Immature natural killer cell (primary cell): Measurements from ENCODE around the gene KCTD7. TPM values are rescaled to one million over a fixed set of nuclear protein-coding genes. Genes with fewer than 3 reads are reported as not detected.
"Not testable (repeated sequence)": the region's sequence is repeated elsewhere in the genome, so short reads cannot be mapped to it uniquely, and the experiment has no call there.

Experiments
- DNase-seq, 3 donors: peaks; one replicate each; pipeline ENCODE4 v3.0.0; 2022; ENCODE audit warnings: mixed read lengths in 1 of 3
- H3K27ac Mint-ChIP-seq, 6 donors: one replicate each; pipeline ENCODE4 v1.8.0; 2020; ENCODE audit warnings: mixed read lengths in 6 of 6, mild to moderate bottlenecking in 5 of 6, inconsistent platforms in 4 of 6, moderate library complexity in 3 of 6
- H3K27me3 Mint-ChIP-seq, 3 donors: one replicate each; pipeline ENCODE4 v1.8.0; 2020 to 2021; ENCODE audit warnings: low read depth in 3 of 3, mild to moderate bottlenecking in 3 of 3, mixed read lengths in 3 of 3, moderate library complexity in 3 of 3, inconsistent platforms in 1 of 3
- H3K36me3 Mint-ChIP-seq, 3 donors: one replicate each; pipeline ENCODE4 v1.8.0; 2020; ENCODE audit warnings: mixed read lengths in 3 of 3, inconsistent platforms in 2 of 3, mild to moderate bottlenecking in 2 of 3
- H3K4me1 Mint-ChIP-seq, 2 donors: one replicate each; pipeline ENCODE4 v1.8.0; 2020; ENCODE audit warnings: inconsistent platforms in 2 of 2, mild to moderate bottlenecking in 2 of 2, mixed read lengths in 2 of 2, moderate library complexity in 1 of 2
- H3K4me3 Mint-ChIP-seq, 5 donors: one replicate each; pipeline ENCODE4 v1.8.0; 2020; ENCODE audit warnings: mild to moderate bottlenecking in 5 of 5, mixed read lengths in 5 of 5, inconsistent platforms in 3 of 5, moderate library complexity in 3 of 5
- H3K9me3 Mint-ChIP-seq, 6 donors: one replicate each; pipeline ENCODE4 v1.8.0; 2020; ENCODE audit warnings: mild to moderate bottlenecking in 6 of 6, mixed read lengths in 6 of 6, inconsistent platforms in 4 of 6, moderate library complexity in 3 of 6
- polyA plus RNA-seq, 3 donors: library from polyadenylated mRNA; unstranded; fragments of 300-500 nt; fragmentation: Illumina TruSeq; gene quantifications; one replicate each; pipeline ENCODE4 v1.2.3, GENCODE V29; 2021

The KCTD7 gene
- polyA plus RNA-seq, 3 donors from 2014 or later: 4.4 to 20.7 (median 7.5) TPM

- H3K9me3 Mint-ChIP-seq, DNase-seq, H3K36me3 Mint-ChIP-seq, H3K27me3 Mint-ChIP-seq: not testable (repeated sequence)
- Mint-ChIP-seq H3K27ac (peak overlapping the region in 5 of 6 donors; percentile 46 to 95 (median 59)), H3K4me1 (peaks cover 35 to 37% of the 10 kb centered on the region in 2 donors), H3K4me3 (peak overlapping the region in 2 of 5 donors; percentile 17 to 47)
Observed at GRCh38 chr7:66594082-66594481, 34.6 kb upstream of the KCTD7 start.

DNA sequence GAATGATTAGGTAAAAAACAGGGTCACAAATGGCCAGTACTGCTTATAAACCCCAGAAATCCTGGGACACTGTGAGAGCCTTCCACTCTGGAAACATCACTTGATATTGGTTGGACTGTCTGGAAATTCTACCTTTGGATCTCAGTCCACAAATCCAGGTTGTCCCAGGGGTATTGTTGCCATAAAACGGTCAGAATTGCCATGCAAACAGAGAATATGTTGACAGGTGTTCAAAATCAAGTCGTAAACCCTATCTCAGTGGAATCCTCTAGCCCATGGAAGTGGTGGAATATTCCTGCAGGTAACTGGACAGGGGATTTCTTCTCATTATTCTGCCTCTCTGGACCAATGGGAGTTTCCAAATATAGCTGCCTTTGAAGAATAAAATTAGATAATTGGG, 31.2 kb upstream of the KCTD7 start:
- Mint-ChIP-seq H3K4me3 (no peak overlapping the region), H3K27ac (no peak overlapping the region), H3K4me1 (peaks cover 10% of the 10 kb centered on the region in 2 donors), H3K36me3 (no peaks in the 10 kb centered on the region), H3K9me3 (no peaks in the 10 kb centered on the region), H3K27me3 (peaks cover 0 to 3% (median 0%) of the 10 kb centered on the region in 3 donors)
- no peak for DNase-seq

GRCh38 chr7:66602159-66602558, 26.5 kb upstream of the KCTD7 start:
- H3K4me1 Mint-ChIP-seq: no peaks in the 10 kb centered on the region
- no peaks in the 10 kb centered on the region for H3K27me3 Mint-ChIP-seq
- H3K9me3 Mint-ChIP-seq: no peaks in the 10 kb centered on the region
- no peak overlapping the region for H3K27ac Mint-ChIP-seq
- H3K36me3 Mint-ChIP-seq: no peaks in the 10 kb centered on the region
- no peak overlapping the region for H3K4me3 Mint-ChIP-seq
- DNase-seq: no peak

DNA sequence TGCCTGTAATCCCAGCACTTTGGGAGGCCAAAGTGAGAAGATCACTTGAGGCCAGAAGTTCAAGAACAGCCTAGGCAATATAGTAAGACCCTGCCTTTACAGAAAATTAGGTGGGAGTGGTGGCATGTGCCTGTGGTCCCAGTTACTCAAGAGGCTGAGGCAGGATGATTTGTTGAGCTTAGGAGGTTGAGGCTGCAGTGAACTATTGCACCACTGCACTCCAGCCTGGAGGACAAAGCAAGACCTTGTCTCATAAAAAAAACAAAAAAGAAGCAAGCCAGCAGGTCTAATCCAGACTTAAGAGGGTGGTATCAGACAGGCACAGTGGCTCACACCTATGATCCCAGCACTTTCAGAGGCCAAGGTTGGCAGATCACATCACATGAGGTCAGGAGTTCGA, 24.5 kb upstream of the KCTD7 start:
- H3K27me3 Mint-ChIP-seq: no peaks in the 10 kb centered on the region
- H3K36me3 Mint-ChIP-seq: no peaks in the 10 kb centered on the region
- H3K4me1 Mint-ChIP-seq: no peaks in the 10 kb centered on the region
- DNase-seq: no peak
- H3K27ac Mint-ChIP-seq: no peak overlapping the region
- H3K9me3 Mint-ChIP-seq: no peaks in the 10 kb centered on the region
- no peak overlapping the region for H3K4me3 Mint-ChIP-seq

DNA sequence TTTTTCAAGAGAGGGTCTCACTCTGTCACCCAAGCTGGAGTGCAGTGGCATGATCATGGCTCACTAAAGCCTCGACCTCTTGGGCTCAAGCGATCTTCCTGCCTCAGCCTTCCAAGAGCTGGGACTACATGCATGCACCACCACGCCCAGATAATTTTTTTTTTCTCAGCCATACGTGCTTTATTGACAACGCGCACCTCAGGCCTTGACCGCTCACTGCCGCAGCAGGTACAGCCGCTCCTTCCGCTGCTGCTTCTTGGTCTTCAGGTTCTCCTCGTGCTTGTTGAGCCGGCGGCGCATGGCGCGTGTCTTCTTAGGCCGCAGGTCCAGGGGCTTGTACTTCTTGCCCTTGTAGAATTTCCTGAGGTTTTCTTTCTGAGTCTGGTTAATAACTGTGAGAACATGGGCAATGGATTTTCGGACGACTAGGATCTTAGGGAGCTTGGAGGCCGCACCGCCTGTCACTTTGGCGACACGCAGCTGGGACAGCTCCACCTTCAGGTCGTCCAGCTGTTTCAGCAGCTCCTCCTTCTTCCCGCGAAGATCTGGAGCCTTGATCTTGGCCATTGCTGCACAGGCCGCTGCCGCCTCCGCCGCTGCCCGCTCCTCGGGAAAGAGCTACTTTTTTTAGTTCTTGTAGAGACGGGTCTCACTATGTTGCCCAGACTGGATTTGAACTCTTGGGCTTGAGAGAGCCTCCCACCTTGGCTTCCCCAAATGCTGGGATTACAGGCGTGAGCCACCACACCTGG, 22.0 kb upstream of the KCTD7 start:
- not testable (repeated sequence) for DNase-seq, H3K4me3 Mint-ChIP-seq, H3K36me3 Mint-ChIP-seq, H3K9me3 Mint-ChIP-seq, H3K4me1 Mint-ChIP-seq, H3K27ac Mint-ChIP-seq, H3K27me3 Mint-ChIP-seq

DNA sequence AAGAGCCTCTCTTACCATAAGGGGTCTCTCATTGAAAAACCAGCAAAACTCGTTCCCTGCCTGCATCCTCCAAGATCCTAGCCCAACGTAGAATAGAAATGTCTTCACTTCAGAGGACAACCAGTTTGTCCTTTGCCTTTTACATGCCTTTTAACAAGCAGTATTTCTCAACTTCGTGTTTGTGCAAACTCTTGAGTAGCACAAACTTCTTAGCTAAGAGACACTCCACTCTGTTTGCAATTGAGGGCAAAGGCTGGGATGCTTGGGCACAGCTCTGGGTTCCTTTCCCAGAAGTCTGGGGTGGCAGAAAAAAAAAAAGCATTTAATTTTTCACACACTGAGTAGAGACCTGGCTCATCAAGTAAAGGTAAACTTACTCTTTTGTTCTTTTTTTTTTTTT, 19.5 kb upstream of the KCTD7 start:
- H3K4me1 Mint-ChIP-seq: no peaks in the 10 kb centered on the region

GRCh38 chr7:66614596-66614995, 14.1 kb upstream of the KCTD7 start:
- not testable (repeated sequence) for H3K27ac Mint-ChIP-seq, DNase-seq, H3K9me3 Mint-ChIP-seq, H3K36me3 Mint-ChIP-seq, H3K4me1 Mint-ChIP-seq, H3K4me3 Mint-ChIP-seq, H3K27me3 Mint-ChIP-seq

More for the DNA sequence above, 19.5 kb upstream of the KCTD7 start:
- DNase-seq: no peak
- no peaks in the 10 kb centered on the region for H3K9me3 Mint-ChIP-seq
- no peak overlapping the region for H3K27ac Mint-ChIP-seq
- H3K4me3 Mint-ChIP-seq: no peak overlapping the region
- H3K36me3 Mint-ChIP-seq: no peaks in the 10 kb centered on the region
- peaks cover 0 to 3% (median 0%) of the 10 kb centered on the region in 3 donors for H3K27me3 Mint-ChIP-seq

- Mint-ChIP-seq H3K9me3 (no peaks in the 10 kb centered on the region), H3K27ac (no peak overlapping the region), H3K36me3 (no peaks in the 10 kb centered on the region), H3K27me3 (peaks cover 0 to 2% (median 0%) of the 10 kb centered on the region in 3 donors), H3K4me3 (no peak overlapping the region), H3K4me1 (no peaks in the 10 kb centered on the region)
- no peak for DNase-seq
Observed at GRCh38 chr7:66615699-66616098, 13.0 kb upstream of the KCTD7 start.

DNA sequence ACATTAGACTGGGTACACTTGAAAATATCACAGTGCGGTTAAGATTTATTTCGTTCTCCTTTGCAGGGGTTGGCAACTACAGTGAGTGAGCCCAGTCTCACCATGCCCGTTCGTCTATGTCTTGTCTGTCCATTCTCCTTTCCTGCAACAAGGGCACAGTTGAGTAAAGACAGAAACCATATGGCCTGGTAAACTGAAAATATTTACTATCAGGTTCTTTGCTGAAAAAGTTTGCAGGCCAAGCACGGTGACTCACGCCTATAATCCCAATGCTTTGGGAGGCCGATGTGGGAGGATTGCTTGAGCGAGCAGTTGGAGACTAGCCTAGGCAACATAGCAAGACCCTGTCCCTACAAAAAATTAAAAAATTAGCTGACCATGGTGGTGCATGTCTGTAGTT, 11.4 kb upstream of the KCTD7 start:
- no peaks in the 10 kb centered on the region for H3K4me1 Mint-ChIP-seq
- H3K36me3 Mint-ChIP-seq: no peaks in the 10 kb centered on the region
- no peaks in the 10 kb centered on the region for H3K9me3 Mint-ChIP-seq
- H3K27ac Mint-ChIP-seq: no peak overlapping the region
- peaks cover 0 to 2% (median 1%) of the 10 kb centered on the region in 3 donors for H3K27me3 Mint-ChIP-seq
- H3K4me3 Mint-ChIP-seq: no peak overlapping the region
- DNase-seq: no peak

- H3K36me3 Mint-ChIP-seq, H3K27ac Mint-ChIP-seq: not testable (repeated sequence)
Observed at GRCh38 chr7:66619341-66619948, 9.2 kb upstream of the KCTD7 start.

GRCh38 chr7:66626331-66626934, 2.2 kb upstream of the KCTD7 start:
- Mint-ChIP-seq H3K4me3 (peak overlapping the region in 4 of 5 donors; percentile 76 to 94 (median 91)), H3K4me1 (peaks cover 27 to 31% of the 10 kb centered on the region in 2 donors), H3K27me3 (peaks cover 8 to 20% (median 8%) of the 10 kb centered on the region in 3 donors), H3K9me3 (no peaks in the 10 kb centered on the region), H3K36me3 (no peaks in the 10 kb centered on the region), H3K27ac (peak overlapping the region in 3 of 6 donors; percentile 60 to 95 (median 84))
- DNase-seq: no peak

More at GRCh38 chr7:66619341-66619948, 9.2 kb upstream of the KCTD7 start:
- not testable (repeated sequence) for DNase-seq, H3K4me3 Mint-ChIP-seq, H3K27me3 Mint-ChIP-seq, H3K4me1 Mint-ChIP-seq, H3K9me3 Mint-ChIP-seq

- peak overlapping the region; percentile 72 to 95 (median 84) for H3K27ac Mint-ChIP-seq
- H3K4me1 Mint-ChIP-seq: peaks cover 35 to 39% of the 10 kb centered on the region in 2 donors
- peaks cover 8 to 19% (median 8%) of the 10 kb centered on the region in 3 donors for H3K27me3 Mint-ChIP-seq
- peak overlapping the region; percentile 76 to 94 (median 91) for H3K4me3 Mint-ChIP-seq
- DNase-seq: no peak
- peaks cover 0 to 3% (median 0%) of the 10 kb centered on the region in 3 donors for H3K36me3 Mint-ChIP-seq
- no peaks in the 10 kb centered on the region for H3K9me3 Mint-ChIP-seq
Observed at GRCh38 chr7:66627151-66627681, 1.5 kb upstream of the KCTD7 start.

DNA sequence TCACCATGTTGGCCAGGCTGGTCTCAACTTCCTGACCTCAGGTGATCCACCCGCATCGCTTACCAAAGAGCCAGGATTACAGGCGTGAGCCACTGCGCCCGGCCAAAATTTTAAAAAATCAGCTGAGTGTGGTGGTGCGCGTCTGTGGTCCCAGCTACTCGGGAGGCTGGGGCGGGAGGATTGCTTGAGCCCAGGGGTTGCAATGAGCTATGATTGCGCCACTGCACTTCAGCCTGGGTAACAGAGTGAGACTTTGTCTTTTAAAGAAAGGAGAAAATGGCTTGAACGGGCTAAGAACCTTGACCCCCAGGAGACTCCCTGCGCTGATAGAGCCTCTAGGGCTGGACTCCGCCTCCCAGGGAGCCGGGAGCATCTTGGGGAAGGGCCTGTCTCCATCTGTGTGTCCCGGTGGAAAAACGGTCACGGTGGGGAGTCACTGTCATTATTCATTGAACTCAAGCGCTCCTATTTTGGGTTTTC, 760 bp upstream of the KCTD7 start:
- no peaks in the 10 kb centered on the region for H3K9me3 Mint-ChIP-seq
- peaks cover 0 to 6% (median 0%) of the 10 kb centered on the region in 3 donors for H3K36me3 Mint-ChIP-seq
- peak overlapping the region; percentile 95 to 98 (median 96) for H3K27ac Mint-ChIP-seq
- DNase-seq: peak in 1 of 3 donors; percentile 40
- peaks cover 8 to 19% (median 8%) of the 10 kb centered on the region in 3 donors for H3K27me3 Mint-ChIP-seq
- peak overlapping the region; percentile 91 to 95 (median 93) for H3K4me3 Mint-ChIP-seq
- H3K4me1 Mint-ChIP-seq: peaks cover 42 to 43% of the 10 kb centered on the region in 2 donors
